HG03558 (cell line): ENCODE measurements around the gene PROZ.

Source experiments
- ATAC-seq: cut with Tn5 transposase; IDR thresholded peaks from one replicate; pipeline ENCODE4 v1.9.1; 2021; ENCODE audit warnings: moderate number of reproducible peaks; ENCODE audit not compliant: unreplicated experiment; ENCODE audit errors: extremely low read depth

The PROZ gene

DNA sequence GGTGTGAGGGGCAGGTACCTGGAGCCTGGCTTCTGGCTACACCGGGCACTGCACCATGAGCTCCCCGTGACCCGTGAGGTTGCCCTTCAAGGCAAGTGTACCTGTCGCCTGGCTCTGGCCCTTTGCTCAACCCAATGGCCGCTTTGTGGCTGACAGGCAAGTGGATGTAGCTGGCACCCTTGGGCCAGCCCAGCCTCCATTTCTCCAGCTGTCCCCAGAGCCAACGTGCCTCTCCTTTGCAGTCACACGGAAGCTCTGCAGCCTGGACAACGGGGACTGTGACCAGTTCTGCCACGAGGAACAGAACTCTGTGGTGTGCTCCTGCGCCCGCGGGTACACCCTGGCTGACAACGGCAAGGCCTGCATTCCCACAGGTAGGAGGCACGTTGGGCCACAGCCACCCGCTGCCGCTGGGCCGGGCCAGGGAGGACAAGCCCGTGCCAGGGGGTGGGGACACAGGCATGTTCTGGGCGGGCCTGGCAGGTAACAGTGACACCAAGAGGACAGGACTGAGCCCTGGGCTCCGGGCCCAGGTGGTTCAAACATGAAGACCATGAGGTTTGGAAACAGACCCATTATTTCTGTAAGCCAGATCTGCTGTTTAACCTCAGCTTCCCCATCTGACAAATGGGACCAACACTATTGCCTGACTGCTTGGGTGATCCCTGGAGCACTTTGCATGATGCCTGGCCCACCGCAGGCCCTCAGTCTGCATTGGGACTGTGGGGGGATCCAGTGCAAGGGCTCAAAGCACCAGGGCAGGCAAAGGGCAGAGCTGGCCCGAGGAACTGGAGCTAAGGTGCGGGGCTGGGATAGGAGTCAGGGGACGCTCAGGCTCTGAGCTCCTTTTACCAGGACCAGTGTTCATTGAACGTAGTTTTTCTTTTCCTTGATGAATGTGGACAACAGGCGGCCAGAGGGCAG lies 17.5 kb upstream of the PROZ start:
- no peak for ATAC-seq

DNA sequence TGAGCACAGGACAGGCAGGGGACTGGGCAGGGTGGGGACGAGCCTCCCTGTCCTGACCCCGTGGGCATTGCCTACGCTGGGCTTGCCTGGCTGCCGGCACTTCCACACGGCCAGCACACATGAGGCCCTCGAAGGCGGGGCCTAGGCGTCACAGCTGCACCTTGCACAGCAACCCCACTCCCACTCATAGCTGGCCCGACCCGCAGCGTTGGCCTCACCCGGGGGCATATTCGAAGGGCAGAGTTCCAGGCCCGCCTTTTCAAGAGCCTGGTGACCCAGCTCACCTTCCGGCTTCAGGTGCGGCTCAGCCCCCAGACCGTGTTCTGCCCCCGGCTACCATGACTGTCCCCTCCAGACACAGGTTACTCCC lies 16.9 kb upstream of the PROZ start:
- ATAC-seq, result no peak

DNA sequence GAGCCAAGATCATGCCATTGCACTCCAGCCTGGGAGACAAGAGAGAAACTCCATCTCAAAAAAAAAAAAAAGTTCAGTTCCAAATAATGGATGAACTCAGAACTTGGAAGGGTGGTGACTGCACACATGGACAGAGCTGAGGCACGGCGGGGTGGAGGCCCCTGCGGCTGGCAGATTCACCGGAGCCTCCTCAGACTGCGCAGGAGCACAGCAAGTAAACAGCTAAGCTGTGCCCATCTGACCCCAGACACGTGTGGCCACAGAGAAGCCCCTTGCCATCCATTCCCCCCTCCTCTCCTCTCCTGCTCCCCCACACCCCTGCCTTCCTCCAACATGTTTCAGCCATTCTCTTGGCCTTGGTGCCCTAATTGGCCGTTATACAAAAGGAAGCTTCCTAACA lies 15.6 kb upstream of the PROZ start:
- ATAC-seq, result no peak

DNA sequence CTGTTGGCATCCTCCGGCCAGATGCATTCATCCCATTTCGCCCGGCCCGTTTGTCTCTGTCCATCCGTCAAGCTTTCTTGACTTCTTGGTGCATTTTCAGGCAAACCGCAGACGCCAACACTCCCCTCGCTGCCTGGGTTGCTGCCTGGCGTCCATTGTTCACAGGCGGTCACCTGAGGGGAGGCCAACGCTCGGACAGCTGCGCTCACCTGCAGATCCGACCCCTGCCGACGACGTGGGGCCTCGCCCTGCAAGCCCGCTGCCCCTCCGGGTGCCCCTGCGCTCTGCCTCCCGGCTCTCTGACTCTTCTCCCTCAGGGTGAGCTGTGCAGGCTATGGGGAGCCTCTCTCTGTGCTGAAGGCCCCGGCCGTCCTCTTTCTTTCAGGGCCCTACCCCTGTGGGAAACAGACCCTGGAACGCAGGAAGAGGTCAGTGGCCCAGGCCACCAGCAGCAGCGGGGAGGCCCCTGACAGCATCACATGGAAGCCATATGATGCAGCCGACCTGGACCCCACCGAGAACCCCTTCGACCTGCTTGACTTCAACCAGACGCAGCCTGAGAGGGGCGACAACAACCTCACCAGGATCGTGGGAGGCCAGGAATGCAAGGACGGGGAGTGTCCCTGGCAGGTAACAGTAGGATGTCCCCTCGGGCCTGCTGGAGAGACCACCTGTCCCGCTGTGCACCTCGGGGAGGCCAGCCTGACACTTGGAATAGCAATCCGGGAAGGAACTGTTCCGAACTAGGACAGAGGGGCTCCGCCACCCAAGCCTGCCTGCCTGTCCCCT lies 14.8 kb upstream of the PROZ start:
- no peak for ATAC-seq

DNA sequence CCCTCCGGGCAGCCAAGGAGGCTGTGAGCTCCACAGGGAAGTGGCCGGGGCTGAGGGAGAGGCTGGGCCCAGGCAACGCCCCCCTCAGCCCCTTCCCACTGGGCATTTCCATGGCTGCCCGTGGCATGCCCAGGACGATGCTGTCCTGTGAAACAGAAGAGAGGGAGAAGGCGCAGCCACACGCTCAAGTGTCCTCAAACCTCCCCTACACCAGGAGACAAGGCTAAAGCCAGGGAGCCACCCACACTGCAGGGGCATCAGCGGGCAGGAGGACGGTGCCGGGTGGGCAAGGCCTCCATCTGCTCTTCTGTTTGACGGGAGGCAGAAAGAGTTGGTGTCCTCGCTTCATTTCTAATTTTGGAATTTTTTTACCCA lies 14.2 kb upstream of the PROZ start:
- no peak for ATAC-seq

DNA sequence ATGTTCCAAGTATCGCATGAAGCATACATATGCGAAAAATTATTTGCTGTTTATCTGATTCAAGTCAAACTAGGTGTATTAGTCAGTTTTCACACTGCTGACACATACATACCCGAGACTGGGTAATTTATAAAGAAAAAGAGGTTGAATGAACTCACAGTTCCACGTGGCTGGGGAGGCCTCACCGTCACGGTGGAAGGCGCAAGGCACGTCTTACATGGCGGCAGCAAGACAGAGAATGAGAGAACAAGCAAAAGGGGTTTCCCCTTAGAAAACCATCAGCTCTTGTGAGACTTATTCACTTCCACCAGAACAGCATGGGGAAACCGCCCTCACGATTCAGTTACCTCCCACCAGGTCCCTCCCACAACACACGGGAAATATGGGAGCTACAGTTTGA lies 13.0 kb upstream of the PROZ start:
- ATAC-seq, result no peak

DNA sequence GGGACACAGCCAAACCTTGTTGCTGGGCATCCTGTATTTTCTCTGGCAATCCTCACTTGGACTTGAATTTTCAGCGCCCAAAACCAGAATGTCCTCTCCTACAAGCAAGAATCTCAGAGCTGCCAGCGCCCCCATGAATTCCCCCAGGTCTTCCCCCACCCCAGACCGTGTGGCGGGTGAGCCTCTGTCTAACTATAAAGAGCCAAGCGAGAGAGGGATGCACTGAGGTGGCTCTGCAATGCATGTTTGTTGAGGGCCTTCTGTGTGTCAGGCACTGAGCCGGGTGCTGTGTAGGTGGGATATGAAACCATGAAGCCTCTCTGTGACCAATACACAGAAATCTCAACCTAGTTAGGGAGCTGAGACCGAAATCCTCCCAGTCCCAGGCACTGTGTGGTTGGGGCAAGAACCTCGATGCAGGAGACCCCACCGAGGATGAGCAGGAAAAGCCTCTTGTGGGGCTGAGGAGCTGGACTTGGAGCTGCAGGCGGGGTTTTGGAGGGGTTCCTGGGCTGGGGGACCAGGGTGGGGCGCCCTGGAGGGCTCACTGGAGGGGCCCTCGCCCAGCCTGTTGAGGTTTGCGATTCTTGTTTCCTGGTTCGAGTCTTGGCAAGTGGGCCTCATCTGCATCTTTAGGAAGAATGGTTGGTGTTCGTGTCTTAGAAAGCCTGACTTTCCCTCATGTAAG lies 12.4 kb upstream of the PROZ start:
- no peak for ATAC-seq

DNA sequence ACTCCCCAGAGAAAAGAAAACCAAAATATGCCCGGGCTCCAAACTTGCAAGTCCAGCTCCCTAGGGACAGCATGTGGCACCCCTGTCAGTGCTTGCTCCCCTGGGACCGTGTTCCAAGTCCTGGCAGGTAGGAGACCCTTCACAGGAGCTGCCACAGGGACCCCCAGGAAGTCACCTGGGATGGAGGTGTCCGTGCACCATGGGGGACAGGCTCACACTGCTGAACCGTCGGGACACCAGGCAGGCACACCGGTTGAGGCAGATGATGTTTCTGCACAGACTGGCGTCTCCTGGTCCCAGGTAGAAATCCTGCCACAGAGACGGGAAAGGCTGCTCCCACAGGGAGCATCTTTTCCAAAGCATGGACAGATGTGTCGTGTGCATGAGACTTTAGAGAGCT lies 11.7 kb upstream of the PROZ start:
- no peak for ATAC-seq

DNA sequence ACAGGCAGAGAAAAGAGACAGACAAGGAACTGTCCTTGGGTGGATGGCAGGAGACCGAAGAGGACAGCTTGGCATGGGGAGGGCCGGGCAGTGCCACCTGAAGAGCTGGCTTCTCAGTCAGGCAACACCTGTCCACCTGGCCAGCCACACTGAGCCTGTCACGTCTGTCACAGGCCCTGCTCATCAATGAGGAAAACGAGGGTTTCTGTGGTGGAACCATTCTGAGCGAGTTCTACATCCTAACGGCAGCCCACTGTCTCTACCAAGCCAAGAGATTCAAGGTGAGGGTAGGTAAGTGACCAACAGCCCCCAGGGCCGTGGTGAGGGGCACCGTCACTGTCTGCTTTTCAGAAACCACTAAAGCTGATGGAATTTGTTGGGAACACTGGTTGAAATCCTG lies 11.2 kb upstream of the PROZ start:
- no peak for ATAC-seq

DNA sequence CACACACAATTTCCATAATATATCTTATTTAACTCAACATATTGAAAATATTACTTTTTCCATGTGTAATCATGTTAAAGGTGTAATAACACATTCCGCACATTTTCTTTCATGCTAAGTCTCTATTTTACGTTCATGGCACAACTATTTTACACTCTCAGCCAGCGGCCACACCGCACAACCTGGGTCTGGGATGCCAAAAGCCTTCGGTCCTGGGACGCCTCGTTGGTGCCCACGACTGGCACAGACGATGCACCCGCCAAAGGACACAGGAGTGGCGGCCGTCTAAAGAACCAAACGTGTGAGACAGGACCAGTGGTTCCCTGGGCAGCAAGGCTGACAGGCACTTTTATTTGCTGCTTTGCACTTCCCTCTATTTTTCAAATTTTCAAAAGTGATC lies 10.0 kb upstream of the PROZ start:
- ATAC-seq, result no peak

DNA sequence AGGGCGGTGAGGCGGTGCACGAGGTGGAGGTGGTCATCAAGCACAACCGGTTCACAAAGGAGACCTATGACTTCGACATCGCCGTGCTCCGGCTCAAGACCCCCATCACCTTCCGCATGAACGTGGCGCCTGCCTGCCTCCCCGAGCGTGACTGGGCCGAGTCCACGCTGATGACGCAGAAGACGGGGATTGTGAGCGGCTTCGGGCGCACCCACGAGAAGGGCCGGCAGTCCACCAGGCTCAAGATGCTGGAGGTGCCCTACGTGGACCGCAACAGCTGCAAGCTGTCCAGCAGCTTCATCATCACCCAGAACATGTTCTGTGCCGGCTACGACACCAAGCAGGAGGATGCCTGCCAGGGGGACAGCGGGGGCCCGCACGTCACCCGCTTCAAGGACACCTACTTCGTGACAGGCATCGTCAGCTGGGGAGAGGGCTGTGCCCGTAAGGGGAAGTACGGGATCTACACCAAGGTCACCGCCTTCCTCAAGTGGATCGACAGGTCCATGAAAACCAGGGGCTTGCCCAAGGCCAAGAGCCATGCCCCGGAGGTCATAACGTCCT lies 9.4 kb upstream of the PROZ start:
- no peak for ATAC-seq

DNA sequence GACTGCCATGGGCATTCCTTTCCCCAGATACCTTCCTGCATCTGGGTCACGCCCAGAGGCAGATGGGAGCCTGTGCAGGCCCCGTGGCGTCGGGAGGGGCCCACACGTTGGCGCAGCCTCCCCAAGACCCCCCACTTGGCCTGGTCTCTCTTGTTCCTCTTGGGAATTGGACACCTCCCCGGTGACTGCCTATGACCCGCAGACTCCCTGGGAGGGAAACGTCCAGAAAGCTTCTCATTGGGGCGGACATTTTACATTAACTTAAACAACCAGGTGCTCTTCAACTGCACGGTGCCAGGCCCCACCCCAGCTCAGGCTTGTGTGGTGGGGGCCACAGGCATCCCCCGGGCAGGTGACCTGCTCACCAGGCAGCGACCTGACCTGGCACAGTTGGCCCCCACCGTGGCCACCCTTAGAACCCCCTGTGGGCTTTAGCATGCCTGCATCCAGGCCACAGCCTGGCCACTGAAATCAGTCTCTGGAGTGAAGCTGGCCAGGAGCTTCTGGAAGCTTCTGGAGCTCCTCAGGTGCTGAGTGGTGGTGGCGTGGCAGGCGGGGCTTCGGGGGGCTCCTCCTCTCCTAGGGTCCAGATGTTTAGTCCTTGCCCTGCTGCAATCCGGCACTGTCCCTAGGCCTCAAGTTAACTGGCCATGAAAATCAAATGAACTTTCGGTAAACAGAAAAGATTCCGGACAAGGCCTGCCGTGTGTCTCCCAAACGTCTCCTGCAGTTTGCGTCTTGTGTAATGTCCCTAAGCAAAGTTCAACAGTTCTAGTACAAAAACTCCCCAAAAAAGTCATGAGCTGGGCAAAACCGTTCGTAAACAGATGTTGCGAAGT lies 8.5 kb upstream of the PROZ start:
- ATAC-seq, result no peak

DNA sequence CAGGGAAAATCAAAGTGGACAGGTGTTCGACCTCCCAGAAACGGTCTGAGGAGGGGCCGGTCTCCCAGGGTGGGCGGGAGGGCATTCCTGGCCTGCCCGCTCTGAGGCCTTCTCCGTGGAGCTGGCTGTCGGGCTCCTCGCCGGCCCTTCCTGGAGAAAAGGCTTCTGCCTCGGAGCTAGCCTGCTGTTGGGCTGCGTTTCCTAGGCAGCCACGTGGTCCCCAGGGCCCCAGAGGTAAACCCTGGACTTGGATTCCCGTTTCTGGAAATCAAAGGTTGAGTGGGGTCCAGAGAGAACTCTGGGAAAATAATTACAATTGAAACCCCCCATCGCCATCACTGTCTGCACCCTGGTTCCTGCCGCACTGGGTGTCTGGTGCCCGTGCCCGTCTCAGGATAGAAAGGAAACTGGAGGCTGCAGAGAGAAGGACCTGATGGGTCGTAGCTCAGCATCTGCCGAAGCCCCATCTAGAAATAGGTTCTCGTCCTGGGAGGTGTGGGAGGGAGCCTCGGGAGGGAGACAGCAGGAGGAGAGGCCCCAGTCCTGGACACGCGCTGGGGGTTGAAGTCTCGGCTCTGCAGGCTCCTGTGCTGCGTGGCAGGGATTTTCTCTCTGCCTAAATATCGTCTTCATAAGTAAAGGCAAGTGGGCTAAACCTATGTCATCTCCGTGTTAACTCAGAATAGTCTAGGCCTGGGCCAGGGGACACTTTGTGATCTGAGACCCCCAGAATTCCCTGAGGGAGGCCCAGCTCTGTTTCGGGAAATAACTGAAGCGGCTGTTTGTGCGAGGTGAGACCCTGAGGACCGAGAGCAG lies 7.7 kb upstream of the PROZ start:
- no peak for ATAC-seq

DNA sequence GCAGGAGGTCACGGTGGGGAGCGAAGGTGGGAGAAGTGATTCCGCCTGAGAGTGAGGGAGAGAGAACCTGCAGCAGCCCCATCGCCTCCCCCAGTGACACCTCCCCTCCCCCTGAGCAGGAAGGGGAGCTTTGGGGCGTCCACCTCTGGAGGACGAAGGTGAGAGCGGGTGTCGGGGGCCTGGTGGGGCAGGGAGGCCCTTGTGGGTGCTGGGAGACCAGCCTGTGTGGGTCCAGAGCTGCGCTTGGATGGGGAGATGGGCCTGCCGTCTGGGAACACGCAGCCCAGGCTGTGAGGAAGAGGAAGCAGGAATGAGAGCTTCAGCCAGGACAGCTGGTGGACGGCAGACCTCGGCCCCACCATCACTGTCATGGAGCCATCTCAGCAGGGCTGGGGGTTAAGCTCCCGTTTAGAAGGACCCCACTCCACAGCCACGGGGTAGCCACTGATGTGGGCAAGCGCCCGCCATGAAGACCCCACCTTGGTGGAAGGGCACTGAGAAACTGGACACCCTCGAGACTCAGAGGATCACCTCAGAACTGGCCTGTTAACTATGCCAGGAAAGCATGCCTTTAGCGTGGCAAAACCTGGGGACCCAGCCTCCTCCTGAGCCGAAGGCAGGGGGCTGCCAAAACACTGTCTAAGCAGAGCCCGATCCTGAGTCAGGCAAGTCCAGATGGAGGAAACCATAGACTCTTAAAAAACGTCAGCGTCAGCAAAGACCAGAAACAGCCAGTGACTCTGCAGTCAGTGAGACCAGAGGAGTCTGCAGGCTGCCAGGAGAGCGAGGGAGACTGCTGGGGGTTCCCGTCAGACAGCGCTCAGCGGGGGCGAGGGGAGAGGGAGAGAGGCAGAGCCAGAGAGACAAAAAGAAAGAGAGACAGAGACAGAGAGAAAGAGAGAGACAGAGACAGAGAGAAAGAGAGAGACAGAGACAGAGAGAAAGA lies 6.4 kb upstream of the PROZ start:
- ATAC-seq, result no peak

DNA sequence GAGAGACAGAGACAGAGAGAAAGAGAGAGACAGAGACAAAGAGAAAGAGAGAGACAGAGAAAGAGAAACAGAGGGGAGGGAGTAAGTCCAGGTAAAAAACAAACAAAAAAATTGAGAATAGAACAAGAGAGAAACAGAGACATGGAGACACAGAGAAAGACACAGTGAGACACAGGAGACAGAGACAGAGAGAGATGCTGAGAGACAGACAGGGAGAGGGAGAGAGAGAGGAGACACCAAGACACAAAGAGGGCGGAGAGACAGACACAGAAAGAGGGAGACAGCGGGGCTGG lies 5.8 kb upstream of the PROZ start:
- no peak for ATAC-seq

DNA sequence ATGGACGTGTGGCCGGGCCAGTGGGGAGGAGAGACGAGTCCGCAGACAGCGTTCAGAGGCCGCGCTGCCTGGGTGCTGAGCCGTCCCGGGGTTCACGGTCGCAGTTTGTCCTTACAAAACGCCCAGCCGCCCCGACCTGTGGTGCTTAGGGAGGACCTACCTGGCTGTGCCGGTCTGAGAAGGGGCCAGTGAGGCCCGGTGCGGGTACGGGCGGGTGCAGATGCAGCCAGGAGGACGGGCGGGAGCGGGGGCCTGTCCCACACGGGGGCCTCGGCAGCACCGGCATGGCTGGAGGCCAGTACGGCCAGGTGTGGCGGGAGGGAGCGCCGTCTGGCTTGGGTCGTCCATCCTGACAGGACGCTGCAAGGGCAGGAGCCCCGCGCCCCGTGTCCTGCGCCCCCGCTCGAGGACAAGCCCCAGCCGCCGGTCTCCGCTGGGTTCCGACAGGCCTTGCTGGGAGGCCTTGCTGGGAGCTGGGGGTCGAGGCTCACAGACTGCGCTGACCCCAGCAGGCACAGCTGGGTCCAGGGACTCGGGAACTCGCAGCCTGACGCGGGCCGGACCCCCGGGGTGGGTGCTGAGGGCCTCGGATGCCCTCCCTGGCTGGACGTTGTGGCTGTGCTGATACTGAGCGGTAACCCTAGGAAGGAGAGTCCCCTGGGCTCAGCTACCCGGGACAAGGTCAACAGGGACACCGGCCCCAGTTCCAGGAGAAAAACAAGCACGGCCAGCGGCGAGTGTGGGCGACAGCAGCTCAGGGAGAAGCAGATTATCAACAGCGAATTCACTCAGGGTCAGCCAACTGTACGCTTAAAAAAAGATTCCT lies 5.3 kb upstream of the PROZ start:
- ATAC-seq, result no peak
